HG03139 (cell line): ENCODE data around the gene FNDC1.
"Not testable (repeated sequence)": the region's sequence is repeated elsewhere in the genome, so short reads cannot be mapped to it uniquely, and the experiment has no call there.

ENCODE experiments used
- ATAC-seq: cut with Tn5 transposase; IDR thresholded peaks from one replicate; pipeline ENCODE4 v1.9.1; 2021; ENCODE audit not compliant: unreplicated experiment

The FNDC1 gene

DNA sequence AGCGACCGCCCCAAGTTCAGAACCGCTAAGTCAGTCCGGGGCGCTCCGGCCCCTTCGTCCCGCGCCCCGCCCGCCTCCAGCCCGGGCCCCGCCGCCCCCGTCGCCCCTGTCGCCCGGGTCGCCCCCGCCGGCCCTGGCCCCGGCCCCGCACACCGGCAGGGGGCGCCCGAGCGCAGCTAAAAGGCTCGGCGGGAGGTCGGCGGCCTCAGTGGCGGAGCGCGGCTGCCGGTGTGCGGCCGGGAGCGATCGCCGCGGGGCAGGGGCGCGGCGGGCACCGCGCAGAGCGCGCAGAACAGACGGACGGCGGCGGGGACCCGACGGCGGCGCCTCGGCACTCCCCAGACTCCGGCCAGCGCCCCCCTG, at the start of gene FNDC1:
Gene FNDC1 (plus strand): TSS at position 208 of the 363 bp plus-strand sequence. CDS start 197 bp downstream, outside the sequence.
- ATAC-seq: no peak

DNA sequence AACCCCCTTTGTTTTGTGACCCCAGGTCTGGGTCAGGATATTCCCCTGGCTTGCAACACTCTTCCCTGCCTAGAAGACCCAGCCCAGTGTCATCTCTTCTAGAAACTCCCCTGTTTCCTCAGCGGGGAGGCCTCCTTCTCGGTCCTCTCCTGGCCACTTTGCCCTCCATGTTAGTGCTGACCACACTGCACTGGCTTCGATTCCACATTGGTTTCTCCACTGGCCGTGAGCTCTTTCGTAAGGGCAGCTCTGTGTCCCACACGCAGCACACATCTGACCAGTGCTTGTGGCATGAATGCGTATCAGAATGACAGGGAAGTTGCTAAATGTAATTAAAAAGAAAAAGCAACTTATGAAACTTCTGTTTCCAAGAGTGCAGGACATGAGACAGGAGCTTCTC, 49.4 kb upstream of the FNDC1 start:
- no peak for ATAC-seq

DNA sequence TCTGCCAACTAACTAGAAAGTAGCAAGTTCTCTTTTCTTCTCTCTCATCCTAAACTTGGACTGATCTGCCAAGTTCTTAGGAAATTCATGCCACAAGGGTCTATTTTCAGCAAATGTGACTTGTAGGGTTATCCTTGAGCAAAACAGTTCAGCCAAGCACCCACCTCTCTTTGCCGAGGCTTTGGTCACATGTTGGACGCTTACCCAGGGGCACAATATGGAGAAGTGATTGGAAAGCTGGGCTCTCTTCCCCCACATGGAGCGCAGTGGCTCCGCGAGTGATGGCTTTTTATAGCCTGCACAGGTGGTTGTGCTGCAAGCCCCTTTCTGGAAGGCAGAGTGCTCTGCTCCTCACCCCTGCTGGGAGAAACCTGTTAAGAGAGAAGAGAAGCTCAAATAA, 47.7 kb upstream of the FNDC1 start:
- no peak for ATAC-seq

DNA sequence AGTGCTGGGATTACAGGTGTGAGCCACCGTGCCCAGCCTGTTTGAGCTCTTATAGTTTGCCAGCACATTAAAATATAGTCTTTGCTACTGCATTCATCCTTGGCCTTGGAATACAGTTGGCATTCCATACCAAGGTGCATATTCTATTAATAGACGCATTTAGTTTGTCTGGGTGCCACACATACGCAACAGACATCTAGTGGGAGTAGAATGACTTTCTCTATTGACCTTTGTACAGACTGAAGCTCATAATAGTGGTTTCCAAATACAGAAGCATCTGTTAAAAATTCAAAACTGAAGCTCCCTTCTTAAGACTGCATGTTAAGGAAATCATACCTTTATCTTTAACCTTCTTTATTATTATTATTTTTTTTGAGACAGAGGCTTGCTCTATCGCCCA, 46.7 kb upstream of the FNDC1 start:
- ATAC-seq: no peak

DNA sequence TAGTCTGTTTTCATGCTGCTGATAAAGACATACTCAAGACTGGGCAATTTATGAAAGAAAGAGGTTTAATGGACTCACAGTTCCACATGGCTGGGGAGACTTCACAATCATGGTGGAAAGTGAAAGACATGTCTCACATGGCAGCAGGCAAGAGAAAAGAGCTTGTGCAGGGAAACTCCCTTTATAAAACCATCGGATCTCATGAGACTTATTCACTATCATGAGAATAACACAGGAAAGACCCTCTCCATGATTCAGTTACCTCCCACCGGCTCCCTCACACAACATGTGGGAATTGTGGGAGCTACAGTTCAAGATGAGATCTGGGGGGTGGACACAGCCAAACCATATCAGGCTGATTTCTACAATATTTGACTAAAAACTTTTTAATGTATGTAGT, 45.4 kb upstream of the FNDC1 start:
- ATAC-seq: not testable (repeated sequence)

DNA sequence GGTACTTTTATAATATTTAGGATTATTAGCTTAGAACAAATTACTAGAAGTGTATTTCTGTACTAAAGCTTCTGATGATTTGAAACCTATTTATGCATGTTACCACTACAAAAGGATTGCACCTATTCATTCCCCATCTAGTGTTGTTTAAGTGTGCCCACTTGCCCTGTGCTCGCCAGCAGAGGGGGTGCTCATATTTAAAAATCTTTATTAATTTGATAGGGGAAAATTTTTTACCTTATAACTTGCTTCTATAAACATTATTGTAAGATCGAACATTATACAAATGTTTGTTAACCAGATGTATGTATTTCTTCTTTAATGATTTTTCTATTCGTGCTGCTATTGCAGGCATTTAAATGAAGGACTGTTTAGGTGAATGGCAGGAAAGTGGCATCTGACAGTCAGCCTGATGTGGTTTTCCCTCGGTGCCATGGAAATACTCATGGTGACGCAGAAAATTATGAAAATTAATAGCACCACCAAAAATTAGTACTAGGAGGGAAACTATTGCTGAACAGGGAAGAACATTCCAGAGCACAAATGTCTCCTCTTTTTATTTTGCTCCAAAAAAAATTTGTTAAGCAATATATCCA, 44.1 kb upstream of the FNDC1 start:
- ATAC-seq: no peak

DNA sequence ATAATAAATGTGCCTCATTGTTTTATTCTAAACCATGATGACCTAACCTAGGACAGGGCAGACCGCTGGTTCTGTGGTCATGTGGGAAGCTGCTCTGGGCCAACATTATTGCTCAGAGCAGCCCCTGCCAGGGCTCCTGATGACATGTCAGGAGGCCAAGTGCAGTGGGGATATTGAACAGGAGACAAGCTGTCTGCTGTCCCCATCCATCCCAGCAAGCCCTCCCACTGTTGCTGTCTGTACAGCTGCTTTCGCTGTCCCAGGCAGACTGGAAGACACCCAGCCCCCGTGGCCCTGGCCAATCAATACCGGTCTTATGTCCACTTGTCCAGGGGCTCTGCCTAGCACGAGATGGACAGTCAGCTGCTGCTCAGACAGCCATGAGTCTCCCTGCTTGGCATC, 43.2 kb upstream of the FNDC1 start:
- no peak for ATAC-seq

DNA sequence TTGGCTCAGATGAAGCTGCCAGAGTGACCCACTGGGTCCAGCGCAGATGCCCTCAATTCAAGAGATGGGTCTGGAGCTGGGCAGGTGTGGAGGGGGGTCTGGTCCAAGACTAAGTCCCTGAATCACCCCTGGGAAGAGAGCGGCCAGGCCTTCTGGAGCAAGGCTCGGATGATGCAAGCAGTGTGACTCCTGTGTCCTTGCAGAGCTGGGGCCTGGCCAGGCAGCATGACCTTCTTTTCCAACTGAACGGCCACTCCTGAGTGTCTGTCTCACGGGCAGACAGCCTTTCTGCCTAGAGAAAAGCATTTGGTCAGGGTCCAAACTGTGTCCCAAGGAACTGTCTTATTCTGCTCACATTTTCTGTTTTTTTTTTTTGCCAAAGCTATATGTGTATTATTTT, 42.6 kb upstream of the FNDC1 start:
- ATAC-seq: no peak

DNA sequence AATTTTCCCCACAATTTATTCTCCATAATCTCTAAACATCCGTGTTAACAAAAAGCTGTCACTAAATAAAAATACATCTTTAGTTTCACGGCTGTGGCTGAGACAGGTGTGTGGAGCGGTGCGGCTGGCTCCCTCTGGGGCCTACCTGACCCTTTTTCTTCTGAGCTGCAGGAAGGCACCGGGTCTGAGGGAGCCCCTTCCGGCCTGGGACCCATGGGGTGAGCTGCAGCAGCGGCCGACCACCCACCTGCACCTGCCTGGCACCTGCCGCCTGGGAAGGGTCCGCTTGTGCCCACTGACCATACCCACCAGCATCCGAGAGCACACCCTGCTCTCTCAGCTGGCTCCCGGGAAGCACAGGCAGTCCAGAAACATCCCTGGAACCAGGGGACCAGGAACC, 41.5 kb upstream of the FNDC1 start:
- ATAC-seq: no peak

DNA sequence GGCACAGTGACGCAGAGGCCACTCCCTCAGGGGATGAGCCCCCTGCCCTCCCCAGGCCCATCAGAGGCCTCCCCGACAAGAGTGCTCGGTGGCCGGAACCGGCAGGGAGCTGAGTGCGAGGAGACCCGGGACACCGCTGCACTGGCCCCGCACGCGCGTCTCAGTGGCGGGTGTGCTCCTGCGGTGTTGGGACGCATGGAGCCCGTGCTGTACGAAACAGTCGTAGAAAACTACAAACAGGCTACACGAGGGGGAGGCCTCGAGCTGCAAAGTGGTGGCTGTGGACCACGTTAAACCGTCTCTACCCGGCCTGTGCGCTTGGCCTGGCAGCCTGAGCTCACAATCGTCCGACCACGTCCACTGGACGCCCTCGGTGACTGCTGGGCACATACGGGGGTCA, 40.2 kb upstream of the FNDC1 start:
- ATAC-seq: no peak

DNA sequence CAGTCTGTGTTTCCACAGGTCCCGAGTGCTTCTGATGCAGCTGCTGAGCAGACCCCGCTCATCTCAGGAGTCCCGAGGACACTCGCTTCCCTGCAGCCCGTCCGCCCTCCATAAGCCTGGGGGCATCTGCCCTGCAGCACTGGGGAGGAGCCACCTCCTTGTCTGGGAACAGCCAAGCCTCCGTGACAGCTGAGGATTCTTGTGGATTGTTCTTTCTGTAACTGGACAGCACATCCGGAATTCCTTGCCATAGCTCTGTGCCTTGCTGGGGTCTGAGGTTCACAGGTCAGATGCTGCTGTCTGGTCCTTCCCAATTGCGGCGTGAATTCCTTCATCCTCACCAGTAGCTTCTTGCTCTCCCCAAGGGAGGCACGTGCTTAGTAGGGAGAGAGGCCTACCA, 38.4 kb upstream of the FNDC1 start:
- no peak for ATAC-seq

DNA sequence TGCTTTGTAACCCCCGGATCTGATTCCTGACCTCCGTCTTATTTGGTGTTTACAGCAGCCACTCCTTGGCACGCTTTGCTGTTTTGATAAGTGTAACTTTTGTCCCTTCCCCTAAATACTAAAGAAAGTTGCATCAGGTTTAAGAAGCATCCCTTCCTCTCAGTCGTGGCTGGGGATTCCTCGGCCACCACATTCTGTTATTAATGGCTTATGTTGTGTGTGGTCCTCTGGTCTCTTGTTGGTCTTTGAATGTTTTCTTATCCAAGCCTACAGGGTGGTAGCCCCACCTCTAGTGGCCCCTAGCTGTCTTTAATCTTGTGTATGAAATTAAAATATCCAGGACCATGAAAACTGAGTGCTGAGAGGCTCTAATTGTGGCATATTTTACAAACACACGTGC, 37.5 kb upstream of the FNDC1 start:
- ATAC-seq: no peak

DNA sequence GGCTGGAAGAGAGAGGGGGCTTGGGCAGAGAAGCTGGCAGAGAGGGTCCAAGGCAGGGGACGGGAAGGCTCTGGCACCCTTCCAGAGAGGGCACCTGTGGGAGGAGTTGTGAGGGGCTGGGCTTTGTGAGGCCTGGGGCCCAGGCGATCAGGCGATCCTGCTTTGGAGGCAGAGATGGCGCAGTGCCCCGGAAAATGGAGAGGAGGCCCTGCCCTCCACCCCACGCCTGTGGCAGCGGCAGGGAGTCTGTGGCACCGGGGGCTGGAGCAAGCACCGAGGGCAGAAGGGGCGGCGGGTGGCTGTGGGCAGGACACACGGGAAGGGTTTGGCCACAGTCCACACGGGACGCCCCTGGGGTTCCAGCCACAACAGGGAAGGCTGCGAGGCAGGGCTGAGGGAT, 36.5 kb upstream of the FNDC1 start:
- ATAC-seq: no peak

DNA sequence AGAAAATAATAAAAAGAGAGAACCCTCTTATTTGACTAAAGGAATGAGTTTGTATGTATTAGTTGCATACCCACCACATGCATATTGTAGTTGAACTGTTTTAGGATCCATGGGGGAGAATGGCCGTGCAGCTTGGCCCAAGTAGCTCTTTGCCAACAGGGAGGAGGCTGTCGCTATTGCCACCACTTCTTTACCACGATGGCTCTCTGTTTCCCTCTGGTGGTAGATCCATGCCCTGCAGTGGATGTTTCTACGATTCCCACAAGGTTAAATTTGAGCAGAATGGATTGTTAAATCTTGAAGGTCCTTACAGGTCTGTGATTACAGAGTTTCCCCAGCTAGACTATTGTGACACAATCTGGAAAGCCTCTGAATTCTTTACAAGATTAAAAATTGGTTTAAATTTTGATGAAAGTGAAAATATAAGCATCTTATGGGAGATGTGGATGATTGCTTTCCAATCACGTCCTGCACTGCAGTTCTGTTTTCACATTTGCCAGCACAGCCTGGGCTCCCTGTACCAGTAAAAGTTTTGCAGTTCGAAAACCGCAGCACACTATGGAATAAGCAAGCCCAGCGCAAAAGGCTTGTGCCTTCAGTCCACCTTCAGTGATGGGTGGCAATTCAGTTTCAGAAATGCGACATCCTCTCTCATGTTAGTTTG, 34.4 kb upstream of the FNDC1 start:
- ATAC-seq: peak; percentile 59

DNA sequence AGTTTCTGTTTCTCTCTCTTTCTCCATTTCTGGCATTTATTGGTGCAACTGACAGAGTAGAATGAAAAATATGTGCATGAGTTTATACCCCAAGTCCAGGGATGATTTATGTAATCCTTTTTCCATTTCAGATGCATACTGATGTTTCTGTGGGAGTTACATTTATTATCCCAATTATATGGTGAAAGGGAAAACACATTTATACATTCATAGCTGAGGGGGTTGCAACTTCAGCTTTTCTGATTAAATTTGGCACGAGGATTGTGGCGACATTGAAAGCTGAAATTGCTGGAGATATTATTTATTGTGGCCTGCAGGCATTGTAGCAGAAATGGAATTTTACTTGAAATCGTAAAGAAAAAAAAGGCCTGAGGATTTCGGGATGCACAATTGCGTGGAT, 31.5 kb upstream of the FNDC1 start:
- no peak for ATAC-seq

DNA sequence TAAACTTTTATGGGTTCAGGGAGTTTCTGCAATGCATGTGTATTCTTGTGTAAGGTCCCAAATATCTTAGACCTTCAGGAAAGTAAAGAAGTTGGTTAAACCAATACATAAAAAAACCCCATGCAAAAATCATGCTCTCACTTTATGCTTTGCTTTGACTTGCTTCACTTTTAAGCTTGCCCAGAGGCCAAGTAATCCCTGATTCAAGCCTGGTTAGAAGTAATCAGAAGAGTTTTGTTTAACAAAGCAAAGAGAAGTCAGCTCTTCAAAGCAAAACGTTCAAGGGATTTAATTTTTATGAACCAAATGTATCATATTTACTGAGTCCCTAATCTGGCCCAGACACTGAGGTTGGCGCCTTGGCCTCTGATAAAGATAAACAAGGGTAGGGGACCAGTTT, 26.7 kb upstream of the FNDC1 start:
- no peak for ATAC-seq

DNA sequence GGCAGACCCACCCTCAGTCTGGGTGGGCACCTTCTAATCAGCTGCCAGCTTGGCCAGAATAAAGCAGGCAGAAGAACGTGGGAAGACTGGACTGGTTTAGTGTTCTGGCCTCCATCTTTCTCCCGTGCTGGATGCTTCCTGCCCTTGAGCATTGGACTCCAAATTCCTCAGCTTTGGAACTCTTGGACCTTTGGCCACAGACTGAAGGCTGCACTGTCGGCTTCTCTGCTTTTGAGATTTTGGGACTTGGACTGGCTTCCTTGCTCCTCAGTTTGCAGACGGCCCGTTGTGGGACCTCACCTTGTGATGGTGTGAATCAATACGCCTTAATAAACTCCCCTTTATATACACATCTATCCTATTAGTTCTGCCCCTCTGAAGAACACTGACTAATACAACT, 20.6 kb upstream of the FNDC1 start:
- no peak for ATAC-seq

DNA sequence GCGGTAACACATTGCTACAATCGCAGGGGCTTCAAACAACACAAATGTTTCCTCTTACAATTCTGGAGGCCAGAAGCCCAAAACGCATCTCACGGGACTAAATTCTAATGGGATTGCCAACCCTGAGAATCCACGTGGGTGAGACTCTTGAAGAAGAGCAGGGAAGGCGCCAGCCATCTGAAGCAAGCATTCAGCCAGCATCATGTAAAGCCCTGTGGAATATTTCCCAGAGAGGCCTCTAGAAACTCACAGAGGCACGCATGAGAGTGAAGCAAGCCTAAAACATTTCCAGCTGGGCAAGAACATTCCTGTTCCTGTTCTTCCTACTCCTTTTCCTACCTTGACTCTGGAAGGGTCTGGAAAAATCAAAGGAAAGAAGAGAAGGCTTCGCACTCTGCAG, 19.6 kb upstream of the FNDC1 start:
- no peak for ATAC-seq

DNA sequence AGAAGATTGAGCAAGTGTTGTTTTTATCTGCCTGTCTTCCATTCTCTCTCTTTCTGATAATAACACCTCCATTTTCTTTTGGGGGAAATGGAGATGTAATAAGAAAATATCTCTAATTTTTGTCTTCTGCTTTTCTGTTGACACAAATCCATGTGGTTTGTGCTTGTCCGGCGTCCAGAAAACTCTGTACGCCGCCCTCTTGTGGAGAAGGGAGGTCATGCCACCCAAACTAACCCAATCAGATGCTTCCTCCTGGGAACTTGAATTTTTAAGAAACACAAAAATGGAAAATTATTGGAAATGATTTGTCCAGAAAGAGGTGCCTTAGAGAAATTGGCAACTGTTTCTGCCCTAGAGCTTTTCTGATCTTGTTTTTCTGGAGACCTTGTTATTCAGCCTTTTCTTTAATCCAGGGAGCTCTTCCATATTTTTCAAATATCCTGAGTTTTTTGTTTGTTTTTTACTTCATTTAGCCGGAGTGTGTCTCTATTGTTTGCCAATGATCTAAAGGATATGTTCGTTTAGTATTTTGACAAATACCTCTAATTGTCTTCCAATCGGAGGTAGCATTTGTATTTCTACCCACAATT, 17.8 kb upstream of the FNDC1 start:
- no peak for ATAC-seq

DNA sequence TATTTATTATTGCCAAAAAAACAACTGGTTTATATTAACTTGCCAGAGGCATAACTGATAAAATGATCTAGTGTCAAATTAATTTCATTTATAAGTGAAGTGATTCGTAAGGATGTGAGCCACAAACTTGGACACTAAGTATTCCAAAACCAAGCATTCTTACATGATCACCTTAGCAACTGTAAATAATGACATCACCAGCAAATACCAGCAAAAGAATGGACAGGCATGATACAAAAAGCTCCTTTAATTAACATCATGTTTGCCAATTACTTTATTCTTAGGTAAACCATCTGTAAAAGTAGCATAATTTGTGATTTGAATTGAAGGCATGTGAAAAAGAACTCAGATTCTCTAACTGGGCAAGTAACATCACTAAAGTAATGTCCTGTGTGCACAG, 17.2 kb upstream of the FNDC1 start:
- ATAC-seq: no peak

DNA sequence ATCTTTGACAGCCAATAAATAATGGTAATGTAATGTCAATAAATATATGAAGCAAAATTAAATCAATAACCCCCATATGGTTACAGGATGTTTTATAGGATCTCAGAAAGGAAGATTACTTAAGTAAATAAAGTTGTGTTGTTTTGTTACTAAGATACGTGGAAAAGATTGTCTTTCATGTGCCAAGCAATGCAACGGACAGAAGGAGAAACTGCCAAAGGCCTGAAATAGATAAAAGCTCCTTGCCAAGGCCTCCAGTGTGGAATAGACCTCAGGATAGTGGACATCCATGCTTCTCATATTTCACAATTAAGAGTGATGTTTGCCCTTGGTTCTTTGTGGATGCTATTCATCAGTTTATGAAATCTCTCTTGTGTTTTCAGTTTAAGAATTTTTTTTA, 16.4 kb upstream of the FNDC1 start:
- ATAC-seq: no peak

DNA sequence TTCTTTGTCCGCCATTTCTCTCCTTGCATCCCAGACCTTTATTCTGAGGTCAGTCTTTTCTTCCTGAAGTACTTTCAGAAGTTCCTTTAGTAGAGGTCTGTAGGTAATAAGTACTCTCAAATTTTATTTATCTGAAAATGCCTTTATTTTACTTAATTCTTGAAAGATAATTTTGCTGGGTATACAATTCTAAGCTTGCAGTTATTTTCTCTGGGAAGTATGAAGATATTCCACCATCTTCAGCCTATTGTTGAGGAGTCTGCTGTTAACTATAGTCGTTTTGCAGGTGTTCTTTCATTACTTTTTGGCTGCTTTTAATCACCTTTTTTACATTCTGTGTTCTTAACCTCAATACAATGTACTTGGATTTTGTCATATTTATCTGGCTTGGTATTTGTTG, 13.5 kb upstream of the FNDC1 start:
- no peak for ATAC-seq

DNA sequence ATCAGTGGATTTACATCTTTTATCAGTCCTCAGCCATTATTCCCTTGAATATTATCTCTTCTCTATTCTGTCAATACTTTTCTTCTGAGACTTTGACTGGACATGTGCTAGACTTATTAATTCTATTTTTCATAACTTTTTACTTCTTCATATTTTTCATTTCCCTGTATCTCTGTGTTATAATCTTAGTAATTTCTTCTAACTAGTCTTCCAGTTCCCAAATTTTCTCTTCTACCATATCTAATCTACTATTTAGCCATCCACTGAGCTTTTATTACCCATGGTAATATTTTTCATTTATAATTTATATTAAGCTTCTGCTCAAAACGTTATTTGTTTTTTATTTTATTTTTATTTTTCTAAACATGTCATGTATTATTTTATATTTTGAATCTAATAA, 13.1 kb upstream of the FNDC1 start:
- ATAC-seq: no peak
